GM12873 (cell line): ENCODE measurements around the gene KIF13A.

Experiments
- CTCF ChIP-seq: IDR thresholded peaks from 2 replicates; pipeline ENCODE4 v1.5.1; 2012; ENCODE audit warnings: low read depth, mild to moderate bottlenecking, moderate library complexity, low read length, control low read depth; ENCODE audit not compliant: insufficient read depth; ENCODE audit errors: missing control alignments

Gene KIF13A

GRCh38 chr6:17987447-17987696 is at the start of gene KIF13A:
Gene KIF13A, minus strand, starts transcription at chr6:17987635. Its CDS starts 172 bp downstream, at chr6:17987463.
- no peak for TF ChIP-seq CTCF

- no peak for TF ChIP-seq CTCF
Observed at GRCh38 chr6:18036781-18037180, 49.3 kb upstream of the KIF13A start.

GRCh38 chr6:18035330-18035854 is 48.0 kb upstream of the KIF13A start:
- TF ChIP-seq CTCF: no peak

GRCh38 chr6:18034798-18035202 is 47.4 kb upstream of the KIF13A start:
- TF ChIP-seq CTCF: no peak

- TF ChIP-seq CTCF: no peak
Observed at GRCh38 chr6:18031680-18032256, 44.3 kb upstream of the KIF13A start.

GRCh38 chr6:18031189-18031588 is 43.8 kb upstream of the KIF13A start:
- no peak for TF ChIP-seq CTCF

- TF ChIP-seq CTCF: no peak
Observed at GRCh38 chr6:18028332-18028731, 40.9 kb upstream of the KIF13A start.

- no peak for TF ChIP-seq CTCF
Observed at GRCh38 chr6:18025596-18025995, 38.2 kb upstream of the KIF13A start.
